ENCODE results near the gene FXYD4. TPM values are rescaled to one million over a fixed set of nuclear protein-coding genes. Genes with fewer than 3 reads are reported as not detected.
A peak's percentile ranks its signal among the peaks of the same experiment; 100 is the strongest.

FXYD4 gene
- total RNA-seq, 1 donor from 2014 or later, result 1.1 TPM

GRCh38 chr10:43372765-43373361 is 1.4 kb downstream of the FXYD4 start:
- Histone ChIP-seq H3K27ac (no peak overlapping the region), H3K4me3 (no peak overlapping the region), H3K9me3 (no peaks in the 10 kb centered on the region), H3K4me1 (no peaks in the 10 kb centered on the region), H3K27me3 (no peaks in the 10 kb centered on the region), H3K36me3 (no peaks in the 10 kb centered on the region)
- DNase-seq, result no peak
- TF ChIP-seq CTCF (IDR thresholded peaks at IDR 0.05), result no peak
- intact Hi-C loops (cut with DNase I), result no loop called here
- no peak for ATAC-seq

GRCh38 chr10:43373461-43373860 is 2.0 kb downstream of the FXYD4 start:
- no peaks in the 10 kb centered on the region for H3K9me3 ChIP-seq
- H3K4me1 ChIP-seq, result no peaks in the 10 kb centered on the region
- DNase-seq, result no peak
- H3K27me3 ChIP-seq, result no peaks in the 10 kb centered on the region
- H3K27ac ChIP-seq, result no peak overlapping the region
- no peak for ATAC-seq
- no peak for TF ChIP-seq CTCF (IDR thresholded peaks at IDR 0.05)
- intact Hi-C loops (cut with DNase I), result no loop called here
- H3K36me3 ChIP-seq, result no peaks in the 10 kb centered on the region
- no peak overlapping the region for H3K4me3 ChIP-seq

DNA sequence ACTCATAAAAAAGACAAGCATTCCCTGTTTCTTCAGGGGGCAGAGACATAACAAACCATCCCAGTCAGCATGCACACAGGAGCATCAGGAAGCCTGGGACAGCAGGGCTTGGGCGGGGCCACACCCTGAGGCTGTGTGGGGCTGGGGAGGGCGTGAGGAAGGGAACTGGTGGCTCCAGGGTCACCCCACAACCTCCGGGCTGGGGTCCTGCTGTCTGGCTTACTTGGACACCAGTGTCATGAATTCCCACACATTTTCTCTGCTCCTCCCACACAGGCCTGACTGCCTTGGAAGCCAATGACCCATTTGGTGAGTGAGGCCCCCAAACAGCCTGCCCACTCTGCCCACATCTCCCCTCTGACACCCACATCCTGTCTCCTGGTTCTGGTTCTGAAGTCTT is 2.8 kb downstream of the FXYD4 start:
- H3K9me3 ChIP-seq, result no peaks in the 10 kb centered on the region
- no peak for TF ChIP-seq CTCF (IDR thresholded peaks at IDR 0.05)
- intact Hi-C loops (cut with DNase I), result no loop called here

GRCh38 chr10:43375401-43376020 is 4.1 kb downstream of the FXYD4 start:
- DNase-seq (peak; percentile 72), ATAC-seq (peak; percentile 70)
- H3K36me3 ChIP-seq, result no peaks in the 10 kb centered on the region
- TF ChIP-seq CTCF (IDR thresholded peaks at IDR 0.05), result no peak
- H3K27ac ChIP-seq, result no peak overlapping the region
- intact Hi-C loops (cut with DNase I), result no loop called here
- no peak overlapping the region for H3K4me3 ChIP-seq
- H3K4me1 ChIP-seq, result no peaks in the 10 kb centered on the region
- no peaks in the 10 kb centered on the region for H3K27me3 ChIP-seq
- H3K9me3 ChIP-seq, result no peaks in the 10 kb centered on the region

More for the DNA sequence above, 2.8 kb downstream of the FXYD4 start:
- no peaks in the 10 kb centered on the region for H3K36me3 ChIP-seq
- ATAC-seq, result no peak
- H3K27ac ChIP-seq, result no peak overlapping the region
- no peak for DNase-seq
- H3K4me1 ChIP-seq, result no peaks in the 10 kb centered on the region
- H3K4me3 ChIP-seq, result no peak overlapping the region
- H3K27me3 ChIP-seq, result no peaks in the 10 kb centered on the region

- no peaks in the 10 kb centered on the region for H3K36me3 ChIP-seq
- intact Hi-C loops (cut with DNase I), result no loop called here
- H3K9me3 ChIP-seq, result no peaks in the 10 kb centered on the region
- no peaks in the 10 kb centered on the region for H3K27me3 ChIP-seq
- no peak for TF ChIP-seq CTCF (IDR thresholded peaks at IDR 0.05)
- ATAC-seq, result no peak
- DNase-seq, result no peak
- H3K4me3 ChIP-seq, result no peak overlapping the region
- no peak overlapping the region for H3K27ac ChIP-seq
- no peaks in the 10 kb centered on the region for H3K4me1 ChIP-seq
Observed at GRCh38 chr10:43376046-43376635, 4.7 kb downstream of the FXYD4 start.

Data from upper lobe of right lung (tissue), 1 donor.